Mucosa of stomach (tissue), 1 donor: Measurements from ENCODE around the gene C20orf204.

Experiments
- H3K27me3 ChIP-seq: one replicate; pipeline ENCODE4 v1.7.0; 2013; ENCODE audit warnings: mild to moderate bottlenecking, low read length; ENCODE audit not compliant: control insufficient read depth, insufficient read depth
- H3K36me3 ChIP-seq: one replicate; pipeline ENCODE4 v1.7.0; 2013; ENCODE audit warnings: low read length; ENCODE audit not compliant: control insufficient read depth, insufficient read depth
- H3K4me1 ChIP-seq: one replicate; pipeline ENCODE4 v1.7.0; 2013; ENCODE audit warnings: mild to moderate bottlenecking, low read length; ENCODE audit not compliant: control insufficient read depth, insufficient read depth
- H3K4me3 ChIP-seq: one replicate; pipeline ENCODE4 v1.7.0; 2013; ENCODE audit warnings: low read length
- H3K9ac ChIP-seq: one replicate; pipeline ENCODE4 v1.7.0; 2013; ENCODE audit warnings: mild to moderate bottlenecking, low read length, moderate library complexity
- H3K9me3 ChIP-seq: one replicate; pipeline ENCODE4 v1.7.0; 2013; ENCODE audit warnings: mild to moderate bottlenecking, low read length, moderate library complexity; ENCODE audit not compliant: control insufficient read depth
- donor health status: Pancreatic carcinoma.

C20orf204 gene

DNA sequence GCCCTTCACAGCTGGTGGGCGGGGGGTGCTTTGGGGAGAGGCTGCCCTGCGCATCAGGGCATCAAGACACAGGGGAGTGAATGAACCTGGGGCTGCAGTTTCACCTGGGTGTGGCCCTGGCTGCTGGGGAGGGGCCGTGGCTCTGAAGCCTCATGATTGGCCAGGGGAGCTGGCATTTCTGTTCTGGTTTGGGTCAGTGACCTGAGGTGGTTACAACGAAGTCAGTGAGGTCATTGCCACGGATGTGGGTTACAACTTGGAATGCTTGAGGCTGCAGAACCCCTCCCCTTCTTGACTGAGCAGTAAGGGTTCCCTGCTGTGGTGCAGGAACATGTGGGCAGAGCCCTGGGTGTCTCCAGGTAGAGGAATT is 30.0 kb downstream of the C20orf204 start:
- no peak overlapping the region for H3K9ac ChIP-seq
- H3K4me1 ChIP-seq, result peaks cover 31% of the 10 kb centered on the region
- no peaks in the 10 kb centered on the region for H3K36me3 ChIP-seq
- H3K9me3 ChIP-seq, result no peaks in the 10 kb centered on the region
- no peak overlapping the region for H3K4me3 ChIP-seq
- no peaks in the 10 kb centered on the region for H3K27me3 ChIP-seq

DNA sequence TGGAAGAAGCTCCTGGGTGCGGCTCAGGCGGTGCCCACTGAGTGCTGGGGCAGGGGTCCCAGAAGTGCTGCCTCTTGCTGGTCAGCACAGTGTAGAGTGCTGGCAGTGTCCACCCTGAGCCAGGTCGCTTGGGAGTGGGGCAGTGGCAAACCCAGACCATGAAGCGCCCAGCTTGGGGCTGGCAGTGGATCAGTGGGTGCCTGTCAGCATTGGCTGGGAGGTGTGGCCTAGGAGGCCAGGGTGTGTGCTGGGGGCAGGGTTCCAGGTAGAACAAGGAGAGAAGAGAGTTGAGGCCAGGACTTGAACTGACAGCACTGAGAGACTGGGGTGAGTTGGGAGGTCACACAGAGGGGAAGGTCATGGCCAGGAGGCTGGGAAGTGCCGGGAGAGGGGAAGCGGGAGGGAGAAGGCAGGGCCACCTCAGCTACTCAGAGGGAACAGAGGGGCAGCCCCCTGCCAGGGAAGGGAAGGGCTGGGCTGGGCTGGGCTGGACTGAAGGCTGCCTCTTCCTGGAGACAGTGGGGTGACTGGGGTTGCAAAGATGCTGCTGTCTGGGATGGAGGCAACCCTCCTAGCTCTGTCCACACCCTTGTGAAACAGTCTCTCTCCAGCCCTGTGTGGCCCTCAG is 31.1 kb downstream of the C20orf204 start:
- no peak overlapping the region for H3K9ac ChIP-seq
- H3K27me3 ChIP-seq, result no peaks in the 10 kb centered on the region
- peaks cover 29% of the 10 kb centered on the region for H3K4me1 ChIP-seq
- H3K4me3 ChIP-seq, result no peak overlapping the region
- H3K36me3 ChIP-seq, result no peaks in the 10 kb centered on the region
- no peaks in the 10 kb centered on the region for H3K9me3 ChIP-seq

DNA sequence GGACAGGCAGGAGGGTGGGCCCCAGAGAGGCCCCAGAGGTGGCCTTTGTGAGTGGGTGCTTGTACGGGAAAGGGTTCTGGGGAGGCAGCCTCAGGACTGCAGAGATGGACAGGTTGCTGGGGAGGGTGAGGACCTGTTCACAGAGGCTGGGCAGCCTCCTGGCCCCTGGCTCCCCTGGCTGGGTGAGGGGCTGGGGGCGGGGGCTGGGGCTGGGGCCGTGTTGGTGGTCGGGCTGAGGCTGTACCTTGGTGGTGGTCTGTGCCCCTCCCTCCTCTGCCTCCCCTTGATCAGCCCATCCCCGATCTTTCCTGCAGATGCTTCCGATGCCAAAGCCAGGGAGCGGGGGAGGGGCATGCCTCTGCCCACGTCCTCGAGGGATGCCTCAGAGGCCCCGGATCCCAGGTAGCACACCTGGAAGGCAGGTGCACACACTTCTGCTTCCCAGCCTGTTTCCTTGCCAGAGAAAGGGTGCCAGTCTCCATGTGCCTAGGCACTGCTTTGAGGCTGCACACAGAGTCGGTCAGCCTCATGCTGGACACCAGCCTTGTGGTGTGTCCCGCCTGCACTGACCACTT is 31.8 kb downstream of the C20orf204 start:
- Histone ChIP-seq H3K9ac (no peak overlapping the region), H3K27me3 (no peaks in the 10 kb centered on the region), H3K4me3 (no peak overlapping the region), H3K9me3 (no peaks in the 10 kb centered on the region), H3K36me3 (no peaks in the 10 kb centered on the region), H3K4me1 (peaks cover 23% of the 10 kb centered on the region)

- Histone ChIP-seq H3K9ac (no peak overlapping the region), H3K4me1 (peaks cover 20% of the 10 kb centered on the region), H3K4me3 (no peak overlapping the region), H3K36me3 (no peaks in the 10 kb centered on the region), H3K9me3 (no peaks in the 10 kb centered on the region), H3K27me3 (no peaks in the 10 kb centered on the region)
Measured at GRCh38 chr20:64068386-64069208, 32.6 kb downstream of the C20orf204 start.

DNA sequence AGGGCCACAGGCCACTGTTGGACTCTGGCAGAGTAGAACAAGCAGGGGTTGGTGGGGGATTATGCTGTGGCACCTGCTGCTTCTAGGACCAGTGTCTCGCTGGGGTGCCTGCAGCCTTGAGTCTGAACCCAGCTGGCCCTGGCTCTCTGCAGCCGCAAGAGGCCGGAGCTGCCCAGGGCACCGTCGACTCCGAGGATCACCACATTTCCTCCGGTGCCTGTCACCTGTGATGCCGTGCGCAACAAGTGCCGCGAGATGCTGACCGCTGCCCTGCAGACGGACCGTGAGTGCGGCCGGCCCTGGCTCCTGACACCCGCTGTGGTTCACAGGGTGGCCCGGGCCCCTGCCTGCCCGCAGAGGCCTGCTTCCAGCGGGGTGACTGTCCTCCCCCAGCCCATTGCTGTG is 33.2 kb downstream of the C20orf204 start:
- Histone ChIP-seq H3K36me3 (no peaks in the 10 kb centered on the region), H3K27me3 (no peaks in the 10 kb centered on the region), H3K4me3 (no peak overlapping the region), H3K9me3 (no peaks in the 10 kb centered on the region), H3K4me1 (peaks cover 14% of the 10 kb centered on the region), H3K9ac (no peak overlapping the region)

DNA sequence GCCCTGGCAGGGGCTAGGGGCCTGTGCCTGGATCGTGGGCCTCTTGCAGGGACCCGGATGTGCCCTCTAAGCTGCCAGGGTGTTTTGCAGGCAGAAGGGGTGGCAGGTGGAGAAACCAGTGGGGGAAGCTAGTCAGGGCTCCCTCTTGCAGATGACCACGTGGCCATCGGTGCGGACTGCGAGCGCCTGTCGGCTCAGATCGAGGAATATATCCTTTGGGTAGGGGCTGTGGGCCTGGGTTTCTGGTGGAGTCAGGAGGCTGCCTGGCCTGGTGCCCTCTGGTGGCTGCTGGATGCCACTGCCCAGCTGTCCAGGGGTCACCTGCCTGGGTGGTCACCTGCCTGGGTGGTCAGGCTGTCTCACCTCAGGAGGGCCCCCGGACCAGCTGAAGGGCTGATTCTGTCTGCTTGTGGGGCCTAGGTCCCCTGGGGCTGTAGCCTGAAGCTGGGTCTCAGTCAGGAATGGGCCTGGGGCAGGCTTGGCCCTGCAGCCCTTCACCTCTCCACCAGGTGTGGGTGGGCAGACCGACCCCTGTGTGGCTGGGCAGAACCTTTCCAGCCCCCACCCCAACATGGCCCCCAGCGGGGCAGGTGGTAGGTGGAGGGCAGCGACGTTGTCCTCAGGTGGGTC is 33.7 kb downstream of the C20orf204 start:
- Histone ChIP-seq H3K9me3 (no peaks in the 10 kb centered on the region), H3K27me3 (no peaks in the 10 kb centered on the region), H3K36me3 (no peaks in the 10 kb centered on the region), H3K4me1 (peaks cover 9% of the 10 kb centered on the region), H3K4me3 (no peak overlapping the region), H3K9ac (no peak overlapping the region)

DNA sequence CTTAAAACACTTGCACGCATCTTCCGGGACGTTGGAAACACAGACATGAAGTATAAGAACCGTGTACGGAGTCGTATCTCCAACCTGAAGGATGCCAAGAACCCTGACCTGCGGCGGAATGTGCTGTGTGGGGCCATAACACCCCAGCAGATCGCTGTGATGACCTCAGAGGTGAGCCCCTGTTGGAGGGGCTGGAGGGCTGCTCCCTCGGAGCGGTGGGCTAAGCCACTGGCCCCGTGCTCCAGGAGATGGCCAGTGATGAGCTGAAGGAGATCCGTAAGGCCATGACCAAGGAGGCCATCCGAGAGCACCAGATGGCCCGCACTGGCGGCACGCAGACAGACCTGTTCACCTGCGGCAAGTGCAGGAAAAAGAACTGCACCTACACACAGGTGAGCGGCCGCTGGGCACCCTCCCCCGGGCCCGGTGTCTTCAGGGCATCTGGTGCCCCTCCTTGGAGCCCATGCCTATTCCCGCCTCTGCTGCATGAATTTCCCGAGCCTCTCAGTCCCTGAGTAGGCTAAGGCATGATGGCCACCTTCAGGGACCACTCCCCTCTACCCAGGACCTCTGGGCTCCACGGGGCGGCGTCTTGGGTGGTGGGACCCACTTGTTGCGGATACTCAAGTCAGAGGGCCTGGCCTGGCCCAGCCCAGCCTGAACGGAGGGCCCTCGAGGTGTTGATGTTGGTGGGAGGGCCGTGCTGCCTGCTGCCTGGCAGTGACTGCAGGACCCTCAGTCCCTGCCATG is 34.4 kb downstream of the C20orf204 start:
- no peaks in the 10 kb centered on the region for H3K9me3 ChIP-seq
- H3K9ac ChIP-seq, result no peak overlapping the region
- no peak overlapping the region for H3K4me3 ChIP-seq
- no peaks in the 10 kb centered on the region for H3K36me3 ChIP-seq
- peaks cover 8% of the 10 kb centered on the region for H3K4me1 ChIP-seq
- no peaks in the 10 kb centered on the region for H3K27me3 ChIP-seq

DNA sequence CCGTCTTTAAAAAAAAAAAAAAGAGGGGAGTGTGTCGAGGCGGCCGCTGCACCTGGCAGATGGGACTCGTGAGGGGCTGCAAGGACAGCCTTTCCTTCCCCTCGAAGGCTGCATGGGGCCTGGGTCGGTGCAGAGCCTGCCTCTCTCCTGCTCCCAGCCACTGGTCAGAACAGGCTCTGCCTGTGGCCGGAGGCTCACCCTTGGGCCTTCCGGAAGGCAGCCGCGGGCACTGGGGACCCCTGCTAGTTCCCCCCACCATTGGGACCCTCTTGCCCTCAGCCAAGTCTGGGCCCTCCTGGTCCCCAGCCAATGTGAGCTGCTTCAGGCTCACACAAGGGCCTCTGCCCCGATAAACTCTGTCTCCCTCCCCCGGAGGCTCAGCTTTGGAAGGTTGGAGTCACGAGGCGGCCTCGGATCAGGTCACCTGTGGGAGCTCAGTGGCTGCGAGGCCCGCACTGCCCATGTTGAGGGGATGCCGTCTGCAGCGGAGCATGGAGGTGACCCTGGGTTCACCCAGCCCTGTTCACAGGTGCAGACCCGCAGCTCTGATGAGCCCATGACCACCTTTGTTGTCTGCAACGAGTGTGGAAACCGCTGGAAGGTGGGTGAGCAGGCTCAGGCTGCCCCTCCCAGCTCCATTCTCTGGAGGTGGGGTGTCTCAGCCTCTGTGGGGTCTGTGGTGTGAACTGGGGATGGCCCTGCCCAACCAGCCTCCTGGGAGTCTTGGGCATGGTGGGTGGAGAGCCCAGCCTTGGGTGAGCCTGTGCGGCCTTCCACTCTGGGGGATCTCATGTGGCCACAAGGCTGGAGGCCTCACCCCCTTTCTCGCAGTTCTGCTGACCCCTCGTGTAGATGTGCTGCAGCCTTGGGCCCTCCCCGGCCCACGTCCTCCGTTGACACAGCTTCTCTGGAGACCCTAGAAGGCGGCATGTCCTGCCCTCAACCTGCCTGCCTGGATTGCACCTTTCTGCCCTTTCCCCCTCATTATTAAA is 35.7 kb downstream of the C20orf204 start:
- peaks cover 6% of the 10 kb centered on the region for H3K4me1 ChIP-seq
- no peak overlapping the region for H3K4me3 ChIP-seq
- H3K36me3 ChIP-seq, result no peaks in the 10 kb centered on the region
- no peaks in the 10 kb centered on the region for H3K9me3 ChIP-seq
- H3K27me3 ChIP-seq, result no peaks in the 10 kb centered on the region
- no peak overlapping the region for H3K9ac ChIP-seq

DNA sequence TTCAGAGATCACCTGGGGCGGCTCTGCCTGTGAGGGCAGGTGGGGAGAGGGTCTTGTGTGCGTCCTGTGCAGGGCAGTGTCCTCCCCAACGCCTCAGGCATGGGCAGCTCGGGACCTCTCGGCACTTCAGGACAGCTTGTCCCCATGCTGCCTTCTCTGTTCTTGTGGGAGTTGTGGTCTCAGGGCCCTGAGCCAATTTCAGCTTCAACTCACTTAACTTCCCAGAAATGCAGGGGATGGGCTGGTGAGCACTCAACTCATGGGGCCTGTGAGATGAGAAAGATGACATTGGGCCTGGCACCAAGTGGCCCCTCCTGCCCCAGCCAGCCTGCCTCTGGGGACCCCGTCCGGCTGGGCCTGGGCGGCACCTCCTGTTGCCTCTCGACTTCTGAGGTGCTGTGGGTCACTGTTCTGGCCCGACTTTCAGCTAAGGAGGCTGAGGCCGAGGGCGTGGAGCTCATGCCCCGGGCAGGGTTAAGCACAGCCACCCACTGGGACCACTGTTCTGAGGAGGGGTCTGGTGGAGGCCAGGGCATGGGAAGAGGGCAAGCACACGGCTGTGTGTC is 36.6 kb downstream of the C20orf204 start:
- Histone ChIP-seq H3K4me1 (no peaks in the 10 kb centered on the region), H3K9me3 (no peaks in the 10 kb centered on the region), H3K9ac (no peak overlapping the region), H3K36me3 (no peaks in the 10 kb centered on the region), H3K27me3 (no peaks in the 10 kb centered on the region), H3K4me3 (no peak overlapping the region)

GRCh38 chr20:64073476-64074183 is 37.6 kb downstream of the C20orf204 start:
- H3K9me3 ChIP-seq, result no peaks in the 10 kb centered on the region
- no peak overlapping the region for H3K4me3 ChIP-seq
- H3K4me1 ChIP-seq, result peaks cover 6% of the 10 kb centered on the region
- H3K36me3 ChIP-seq, result no peaks in the 10 kb centered on the region
- no peak overlapping the region for H3K9ac ChIP-seq
- peaks cover 3% of the 10 kb centered on the region for H3K27me3 ChIP-seq
